Neutrophil (primary cell): ENCODE data around the gene SOCS2.

Source experiments
- H3K27ac ChIP-seq: fragments of 200-600 bp; sonication (generic); 2 replicates; pipeline ENCODE4 v1.5.1; 2016; ENCODE audit warnings: mild to moderate bottlenecking, moderate library complexity
- H3K27me3 ChIP-seq: fragments of 200-600 bp; sonication (generic); 2 replicates; pipeline ENCODE4 v1.6.0; 2016; ENCODE audit warnings: mild to moderate bottlenecking
- H3K36me3 ChIP-seq: fragments of 200-600 bp; sonication (generic); 2 replicates; pipeline ENCODE4 v1.5.1; 2017
- H3K4me1 ChIP-seq, 2 experiments: fragments of 200-600 bp in 1 of 2; sonication (generic) in 1 of 2; 1 replicate in 1 of 2; 2 replicates in 1 of 2; pipeline versions ENCODE4 v1.5.1 to v1.6.1; 2013 to 2016; ENCODE audit warnings: low read depth in 1 of 2, low read length in 1 of 2, mild to moderate bottlenecking in 1 of 2, moderate library complexity in 1 of 2; ENCODE audit not compliant: control insufficient read depth in 1 of 2, insufficient read depth in 1 of 2
- H3K4me3 ChIP-seq, 2 experiments: fragments of 200-600 bp in 1 of 2; sonication (generic) in 1 of 2; 1 replicate in 1 of 2; 2 replicates in 1 of 2; pipeline ENCODE4 v1.5.1; 2013 to 2016; ENCODE audit warnings: low read depth in 1 of 2, low read length in 1 of 2, mild to moderate bottlenecking in 1 of 2, moderate library complexity in 1 of 2
- H3K9me3 ChIP-seq: fragments of 200-600 bp; sonication (generic); 2 replicates; pipeline ENCODE4 v1.5.1; 2016
- TF ChIP-seq, protein P1 (sequence below): fragments of 200-600 bp; sonication (generic); IDR thresholded peaks from 2 replicates; pipeline ENCODE4 v1.5.1; 2016; ENCODE audit warnings: antibody characterized with exemption

Gene SOCS2

GRCh38 chr12:93563807-93564538, 8.5 kb upstream of the SOCS2 start:
- Histone ChIP-seq H3K4me3 (no peak overlapping the region), H3K27ac (no peak overlapping the region), H3K4me1 (no peaks in the 10 kb centered on the region), H3K27me3 (peaks cover 47% of the 10 kb centered on the region), H3K9me3 (no peaks in the 10 kb centered on the region), H3K36me3 (no peaks in the 10 kb centered on the region)
- TF ChIP-seq, protein P1, sequence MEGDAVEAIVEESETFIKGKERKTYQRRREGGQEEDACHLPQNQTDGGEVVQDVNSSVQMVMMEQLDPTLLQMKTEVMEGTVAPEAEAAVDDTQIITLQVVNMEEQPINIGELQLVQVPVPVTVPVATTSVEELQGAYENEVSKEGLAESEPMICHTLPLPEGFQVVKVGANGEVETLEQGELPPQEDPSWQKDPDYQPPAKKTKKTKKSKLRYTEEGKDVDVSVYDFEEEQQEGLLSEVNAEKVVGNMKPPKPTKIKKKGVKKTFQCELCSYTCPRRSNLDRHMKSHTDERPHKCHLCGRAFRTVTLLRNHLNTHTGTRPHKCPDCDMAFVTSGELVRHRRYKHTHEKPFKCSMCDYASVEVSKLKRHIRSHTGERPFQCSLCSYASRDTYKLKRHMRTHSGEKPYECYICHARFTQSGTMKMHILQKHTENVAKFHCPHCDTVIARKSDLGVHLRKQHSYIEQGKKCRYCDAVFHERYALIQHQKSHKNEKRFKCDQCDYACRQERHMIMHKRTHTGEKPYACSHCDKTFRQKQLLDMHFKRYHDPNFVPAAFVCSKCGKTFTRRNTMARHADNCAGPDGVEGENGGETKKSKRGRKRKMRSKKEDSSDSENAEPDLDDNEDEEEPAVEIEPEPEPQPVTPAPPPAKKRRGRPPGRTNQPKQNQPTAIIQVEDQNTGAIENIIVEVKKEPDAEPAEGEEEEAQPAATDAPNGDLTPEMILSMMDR, result no peak

GRCh38 chr12:93565760-93566159, 6.7 kb upstream of the SOCS2 start:
- Histone ChIP-seq H3K27ac (no peak overlapping the region), H3K4me1 (peaks cover 11 to 14% of the 10 kb centered on the region in 2 experiments), H3K9me3 (no peaks in the 10 kb centered on the region), H3K36me3 (no peaks in the 10 kb centered on the region), H3K4me3 (no peak overlapping the region), H3K27me3 (peaks cover 65% of the 10 kb centered on the region)
- TF ChIP-seq, protein P1, result no peak

- peaks cover 75% of the 10 kb centered on the region for H3K27me3 ChIP-seq
Measured at GRCh38 chr12:93567174-93567573, 5.3 kb upstream of the SOCS2 start.

GRCh38 chr12:93568091-93568490, 4.4 kb upstream of the SOCS2 start:
- peaks cover 84% of the 10 kb centered on the region for H3K27me3 ChIP-seq
- H3K36me3 ChIP-seq, result no peaks in the 10 kb centered on the region
- H3K27ac ChIP-seq, result no peak overlapping the region
- no peak overlapping the region for H3K4me3 ChIP-seq
- H3K9me3 ChIP-seq, result no peaks in the 10 kb centered on the region
- TF ChIP-seq, protein P1, result no peak
- H3K4me1 ChIP-seq, result peaks cover 32 to 37% of the 10 kb centered on the region in 2 experiments

More at GRCh38 chr12:93567174-93567573, 5.3 kb upstream of the SOCS2 start:
- H3K4me1 ChIP-seq, result peaks cover 23 to 28% of the 10 kb centered on the region in 2 experiments
- TF ChIP-seq, protein P1, result no peak
- no peaks in the 10 kb centered on the region for H3K36me3 ChIP-seq
- no peak overlapping the region for H3K27ac ChIP-seq
- H3K4me3 ChIP-seq, result no peak overlapping the region
- H3K9me3 ChIP-seq, result no peaks in the 10 kb centered on the region

GRCh38 chr12:93569301-93569655, 3.2 kb upstream of the SOCS2 start:
- peaks cover 34 to 40% of the 10 kb centered on the region in 2 experiments for H3K4me1 ChIP-seq
- peaks cover 96% of the 10 kb centered on the region for H3K27me3 ChIP-seq
- no peaks in the 10 kb centered on the region for H3K36me3 ChIP-seq
- TF ChIP-seq, protein P1, result no peak
- H3K27ac ChIP-seq, result no peak overlapping the region
- H3K4me3 ChIP-seq, result peak overlapping the region in 1 of 2 experiments; percentile 67
- no peaks in the 10 kb centered on the region for H3K9me3 ChIP-seq
